Fibroblast of mammary gland (primary cell): ENCODE measurements around the gene PRAMEF8.
"Not testable (repeated sequence)": the region's sequence is repeated elsewhere in the genome, so short reads cannot be mapped to it uniquely, and the experiment has no call there.

Source experiments
- DNase-seq: peaks from one replicate; pipeline ENCODE4 v3.0.0-alpha.2; 2010; ENCODE audit warnings: low read depth
- H3K4me3 ChIP-seq: 2 replicates; pipeline ENCODE4 v1.5.1; 2011; ENCODE audit warnings: low read depth, mild to moderate bottlenecking, low read length, moderate library complexity; ENCODE audit not compliant: control insufficient read depth

The PRAMEF8 gene

DNA sequence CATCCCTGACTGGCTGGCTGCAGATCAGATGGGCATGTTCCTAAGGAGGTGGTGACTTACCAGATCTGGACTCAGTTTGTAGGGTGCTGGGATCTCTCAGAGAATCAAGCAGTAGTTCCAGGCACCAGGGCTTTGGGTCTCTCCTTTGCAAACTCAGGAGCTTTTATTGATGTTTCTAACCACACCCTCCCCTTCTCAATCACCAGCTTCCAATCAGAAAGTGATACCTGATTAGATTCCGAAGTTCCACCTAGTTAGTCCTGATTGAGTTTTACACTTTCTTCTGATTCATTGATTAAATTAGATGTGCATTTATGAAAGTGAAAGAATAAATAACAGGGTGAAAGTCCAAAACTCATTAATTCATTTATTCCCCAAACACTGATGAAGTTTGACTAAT is at the start of gene PRAMEF8:
PRAMEF8 (minus strand) TSS at position 101 of the 400 bp plus-strand sequence. CDS start 1,046 bp downstream, outside the sequence.
- H3K4me3 ChIP-seq = not testable (repeated sequence)

DNA sequence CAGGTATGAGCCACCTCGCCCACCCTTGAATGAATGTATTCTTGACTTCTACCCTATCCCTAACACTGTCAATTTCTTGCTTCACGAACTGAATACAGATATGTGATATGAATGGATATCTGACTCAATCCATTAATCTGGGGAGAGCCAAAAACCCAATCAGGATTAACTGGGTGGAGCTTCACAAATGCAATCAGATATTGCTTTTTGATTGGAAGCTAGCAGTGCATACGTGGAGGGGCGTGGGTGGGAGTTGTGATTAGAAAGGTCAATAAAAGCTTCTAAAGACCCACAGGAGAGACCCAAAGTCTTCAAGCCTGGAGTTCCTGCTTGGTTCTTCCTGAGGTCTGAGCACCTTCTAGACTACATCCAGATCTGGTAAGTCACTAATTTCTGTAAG is 30.3 kb upstream of the PRAMEF8 start, which contains the start of gene PRAMEF15:
PRAMEF15 (plus strand) TSS at position 301 of the 400 bp plus-strand sequence. CDS start 2,827 bp downstream, outside the sequence.
- DNase-seq, H3K4me3 ChIP-seq: not testable (repeated sequence)

More for the DNA sequence above, at the start of gene PRAMEF8:
- not testable (repeated sequence) for DNase-seq

DNA sequence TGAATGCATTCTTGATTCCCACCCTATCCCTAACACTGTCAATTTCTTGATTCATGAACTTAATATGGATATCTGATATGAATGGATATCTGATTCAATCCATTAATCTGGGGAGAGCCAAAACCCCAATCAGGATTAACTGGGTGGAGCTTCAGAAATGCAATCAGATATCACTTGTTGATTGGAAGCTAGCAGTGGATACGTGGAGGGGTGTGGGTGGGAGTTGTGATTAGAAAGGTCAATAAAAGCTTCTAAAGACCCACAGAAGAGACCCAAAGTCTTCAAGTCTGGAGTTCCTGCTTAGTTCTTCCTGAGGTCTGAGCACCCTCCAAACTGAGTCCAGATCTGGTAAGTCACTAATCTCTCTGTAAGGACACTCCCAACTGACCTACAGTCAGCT is 18.3 kb upstream of the PRAMEF8 start, which contains the start of gene PRAMEF33:
PRAMEF33 (plus strand) TSS at position 301 of the 400 bp plus-strand sequence. CDS start 2,416 bp downstream, outside the sequence.
- H3K4me3 ChIP-seq, DNase-seq: not testable (repeated sequence)

DNA sequence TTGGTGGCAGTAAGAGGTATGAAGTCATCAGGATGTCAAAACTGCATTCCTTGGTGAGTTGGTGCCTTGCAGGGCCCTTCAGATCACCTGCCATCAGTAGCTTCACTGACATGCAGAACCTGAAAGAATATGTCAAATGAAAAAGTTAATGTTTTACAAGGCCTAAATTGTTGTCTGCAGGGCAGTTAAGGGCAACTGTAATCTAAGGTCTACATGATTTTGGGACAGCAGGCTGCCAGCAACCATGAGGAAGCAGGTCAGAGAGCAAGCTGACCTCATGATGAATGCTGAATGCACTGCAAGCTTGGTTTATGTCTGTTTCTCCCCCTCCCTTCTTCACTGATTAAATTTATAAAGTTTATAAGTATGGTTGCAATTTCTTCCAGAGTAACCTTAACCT is 17.3 kb upstream of the PRAMEF8 start:
- not testable (repeated sequence) for H3K4me3 ChIP-seq, DNase-seq

DNA sequence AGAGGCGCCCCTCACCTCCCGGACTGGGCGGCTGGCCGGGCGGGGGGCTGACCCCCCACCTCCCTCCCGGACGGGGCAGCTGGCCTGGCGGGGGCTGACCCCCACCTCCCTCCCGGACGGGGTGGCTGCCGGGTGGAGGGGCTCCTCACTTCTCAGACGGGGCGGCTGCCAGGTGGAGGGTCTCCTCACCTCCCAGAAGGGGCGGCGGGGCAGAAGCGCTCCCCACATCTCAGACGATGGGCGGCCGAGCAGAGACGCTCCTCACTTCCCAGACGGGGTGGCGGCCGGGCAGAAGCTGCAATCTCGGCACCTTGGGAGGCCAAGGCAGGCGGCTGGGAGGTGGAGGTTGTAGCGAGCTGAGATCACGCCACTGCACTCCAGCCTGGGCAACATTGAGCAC is 13.8 kb upstream of the PRAMEF8 start:
- not testable (repeated sequence) for H3K4me3 ChIP-seq, DNase-seq

DNA sequence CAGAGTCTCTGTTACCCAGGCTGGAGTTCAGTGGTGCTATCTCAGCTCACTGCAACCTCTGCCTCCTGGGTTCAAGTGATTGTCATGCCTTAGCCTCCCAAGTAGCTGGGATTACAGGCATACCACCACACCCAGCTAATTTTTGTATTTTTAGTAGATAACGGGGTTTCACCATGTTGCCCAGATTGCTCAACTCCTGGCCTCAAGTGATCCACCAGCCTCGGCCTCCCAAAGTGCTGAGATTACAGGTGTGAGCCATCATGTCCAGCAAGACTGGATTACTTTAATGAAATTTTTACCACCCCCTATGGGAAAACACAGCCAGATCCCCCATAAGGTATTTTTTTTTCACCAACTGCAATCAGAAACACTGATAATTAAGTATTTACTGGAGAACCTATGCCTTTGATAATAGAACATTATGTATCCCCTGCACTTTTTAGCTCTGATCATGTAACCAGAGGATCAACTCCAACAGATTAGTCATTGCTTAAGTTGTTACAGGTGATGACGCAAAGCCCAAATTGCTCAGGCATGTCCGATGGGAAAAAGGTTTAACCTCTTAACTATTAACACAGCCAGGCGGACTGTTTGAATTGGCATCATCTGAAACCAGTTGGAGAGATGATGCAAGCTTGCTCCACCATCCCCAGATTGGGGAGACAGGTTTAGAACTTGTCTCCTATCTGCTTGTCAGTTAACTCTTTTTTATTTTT is 12.4 kb upstream of the PRAMEF8 start:
- not testable (repeated sequence) for DNase-seq, H3K4me3 ChIP-seq

DNA sequence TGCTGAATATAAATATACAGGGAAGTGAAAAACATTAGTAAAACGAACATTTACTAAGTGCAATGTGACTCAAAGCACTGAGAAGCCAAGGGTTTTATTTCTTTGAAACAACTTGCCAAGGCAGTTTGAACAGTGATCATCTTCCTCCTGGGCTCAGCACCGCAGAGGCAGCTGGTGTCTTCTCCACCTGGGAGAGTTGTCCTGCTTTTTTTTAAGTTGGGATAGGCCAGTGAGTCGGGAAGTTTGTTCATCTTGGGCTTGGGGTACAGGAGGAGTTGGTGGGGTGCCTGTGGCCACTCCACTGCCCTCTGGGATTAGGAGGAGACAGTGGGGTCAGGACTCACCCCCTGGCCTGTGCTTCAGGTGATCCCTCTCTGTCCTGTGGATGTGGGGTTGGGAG is 4.1 kb upstream of the PRAMEF8 start:
- DNase-seq = not testable (repeated sequence)

DNA sequence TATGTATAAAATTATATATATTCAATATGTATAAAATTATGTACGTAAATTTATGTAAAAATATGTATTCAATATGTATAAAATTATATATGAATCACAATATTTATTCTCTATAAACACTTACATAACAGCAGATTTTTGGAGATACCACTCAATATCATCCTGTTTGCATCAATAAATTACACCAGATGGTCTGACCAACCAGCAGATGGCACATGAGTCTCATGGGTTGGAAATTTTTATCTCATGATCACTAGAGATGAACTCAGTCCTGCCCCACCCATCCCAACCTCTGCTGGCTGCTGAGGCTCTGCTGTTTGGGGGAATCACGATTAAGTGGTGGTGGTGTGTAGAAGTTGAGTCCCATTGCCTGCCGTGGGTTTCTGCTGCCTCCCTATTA is 5.3 kb downstream of the PRAMEF8 start:
- not testable (repeated sequence) for DNase-seq, H3K4me3 ChIP-seq

More for the DNA sequence above, 4.1 kb upstream of the PRAMEF8 start:
- H3K4me3 ChIP-seq = not testable (repeated sequence)

DNA sequence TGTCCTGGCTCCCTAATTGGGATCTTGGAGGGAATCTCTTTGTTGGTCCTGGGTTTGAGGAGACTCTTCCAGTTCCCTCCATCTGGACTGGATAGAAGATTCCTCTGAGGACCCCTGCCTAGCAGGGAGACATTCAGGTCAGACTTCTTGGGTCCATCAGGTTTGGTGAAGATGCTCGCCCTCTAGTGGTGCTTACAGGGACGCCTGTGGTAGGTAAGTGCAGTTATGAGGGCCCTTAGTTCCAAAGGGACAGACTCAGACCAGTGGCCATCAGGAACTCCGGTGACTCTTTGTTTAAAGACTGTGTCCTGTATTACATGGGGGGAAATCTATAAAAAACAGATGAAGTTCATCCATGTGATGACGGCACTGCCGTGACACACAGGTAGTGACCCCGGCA is 7.9 kb downstream of the PRAMEF8 start:
- H3K4me3 ChIP-seq, DNase-seq: not testable (repeated sequence)

DNA sequence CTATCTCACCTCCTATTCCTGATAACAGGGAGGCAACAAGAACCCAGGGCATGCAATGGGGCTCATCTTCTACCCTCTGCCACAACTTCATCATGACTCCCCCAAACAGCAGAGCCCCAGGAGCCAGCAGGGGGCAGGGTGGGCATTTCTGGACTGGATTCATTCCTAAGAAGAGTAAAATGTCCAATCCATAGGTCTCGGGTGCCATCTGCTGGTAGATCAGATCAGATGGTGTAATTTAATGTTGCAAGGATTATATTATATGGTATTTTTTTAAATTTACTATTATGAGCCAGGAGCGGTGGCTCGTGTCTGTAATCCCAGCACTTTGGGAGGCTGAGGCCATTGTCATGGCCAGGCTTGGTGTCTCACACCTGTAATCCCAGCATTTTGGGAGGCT is 19.8 kb downstream of the PRAMEF8 start:
- DNase-seq, H3K4me3 ChIP-seq: not testable (repeated sequence)

DNA sequence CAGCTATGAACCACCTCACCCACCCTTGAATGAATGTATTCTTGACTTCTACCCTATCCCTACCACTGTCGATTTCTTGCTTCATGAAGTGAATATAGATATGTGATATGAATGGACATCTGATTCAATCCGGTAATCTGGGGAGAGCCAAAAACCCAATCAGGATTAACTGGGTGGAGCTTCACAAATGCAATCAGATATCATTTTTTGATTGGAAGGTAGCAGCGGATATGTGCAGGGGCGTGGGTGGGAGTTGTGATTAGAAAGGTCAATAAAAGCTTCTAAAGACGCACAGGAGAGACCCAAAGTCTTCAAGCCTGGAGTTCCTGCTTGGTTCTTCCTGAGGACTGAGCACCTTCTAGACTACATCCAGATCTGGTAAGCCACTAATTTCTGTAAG is 31.0 kb downstream of the PRAMEF8 start, which contains the start of gene PRAMEF5:
PRAMEF5 (plus strand) TSS at position 301 of the 400 bp plus-strand sequence. CDS start 5,071 bp downstream, outside the sequence.
- not testable (repeated sequence) for DNase-seq, H3K4me3 ChIP-seq

DNA sequence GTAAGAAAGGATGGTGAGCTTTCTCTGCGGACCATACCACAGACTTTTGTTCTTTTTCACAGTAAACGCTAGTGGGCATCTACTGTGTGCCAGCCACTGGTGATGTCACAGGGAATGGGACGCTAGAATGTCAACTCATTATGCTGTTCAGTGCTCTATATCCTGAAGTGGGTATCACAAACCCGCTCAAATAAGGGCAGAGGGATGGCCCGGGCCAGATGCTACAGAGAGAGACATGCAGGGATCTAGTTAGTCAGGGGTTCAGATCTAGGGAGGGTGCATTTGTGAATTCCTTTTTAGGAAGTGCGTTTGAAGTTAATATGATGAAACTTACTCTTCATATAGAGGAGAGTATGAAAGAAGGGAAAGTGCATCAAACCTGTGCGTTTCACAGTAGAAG is 37.8 kb downstream of the PRAMEF8 start:
- not testable (repeated sequence) for H3K4me3 ChIP-seq, DNase-seq

DNA sequence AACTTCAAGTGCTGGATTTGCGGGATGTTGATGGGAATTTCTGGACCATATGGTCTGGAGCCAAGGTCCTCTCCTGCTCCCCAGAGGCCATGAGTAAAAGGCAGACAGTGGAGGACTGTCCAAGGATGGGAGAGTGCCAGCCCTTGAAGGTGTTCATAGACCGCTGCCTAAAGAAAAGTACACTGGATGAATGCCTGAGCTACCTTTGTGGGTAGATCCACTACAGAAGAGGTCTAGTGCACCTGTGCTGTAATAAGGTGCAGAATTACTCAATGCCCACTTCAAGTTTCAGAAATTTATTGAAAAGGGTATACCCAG is 38.4 kb downstream of the PRAMEF8 start:
- H3K4me3 ChIP-seq, DNase-seq: not testable (repeated sequence)

DNA sequence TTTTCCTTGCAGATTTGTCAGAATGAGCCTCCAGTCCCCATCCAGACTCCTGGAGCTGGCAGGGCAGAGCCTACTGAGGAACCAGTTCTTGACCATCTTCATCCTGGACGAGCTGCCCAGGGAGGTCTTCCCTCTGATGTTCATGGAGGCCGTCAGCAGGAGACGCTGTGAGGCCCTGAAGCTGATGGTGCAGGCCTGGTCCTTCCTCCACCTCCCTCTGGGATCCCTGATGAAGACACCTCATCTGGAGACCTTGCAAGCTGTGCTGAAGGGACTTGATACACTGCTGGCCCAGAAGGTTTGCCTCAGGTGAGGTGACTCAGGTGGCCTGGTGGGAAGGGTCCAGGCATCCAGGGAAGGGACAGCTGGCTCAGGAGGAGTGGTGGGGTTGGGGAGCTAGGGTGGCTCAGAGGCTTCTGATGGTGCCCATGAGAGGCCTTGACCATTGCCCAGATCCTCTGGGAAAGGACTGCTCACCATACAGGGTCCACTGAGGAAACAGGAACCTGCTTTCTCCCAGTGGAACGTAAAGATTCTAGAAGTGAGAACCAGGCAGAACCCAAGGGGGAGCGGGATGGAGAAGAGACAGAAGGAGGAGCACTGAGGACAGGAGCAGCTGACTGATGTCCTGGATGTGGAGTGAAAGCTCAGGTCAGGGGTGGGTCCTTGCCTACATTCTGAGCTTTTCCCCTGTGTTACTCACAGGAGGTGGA is 38.9 kb downstream of the PRAMEF8 start:
- DNase-seq = not testable (repeated sequence)

DNA sequence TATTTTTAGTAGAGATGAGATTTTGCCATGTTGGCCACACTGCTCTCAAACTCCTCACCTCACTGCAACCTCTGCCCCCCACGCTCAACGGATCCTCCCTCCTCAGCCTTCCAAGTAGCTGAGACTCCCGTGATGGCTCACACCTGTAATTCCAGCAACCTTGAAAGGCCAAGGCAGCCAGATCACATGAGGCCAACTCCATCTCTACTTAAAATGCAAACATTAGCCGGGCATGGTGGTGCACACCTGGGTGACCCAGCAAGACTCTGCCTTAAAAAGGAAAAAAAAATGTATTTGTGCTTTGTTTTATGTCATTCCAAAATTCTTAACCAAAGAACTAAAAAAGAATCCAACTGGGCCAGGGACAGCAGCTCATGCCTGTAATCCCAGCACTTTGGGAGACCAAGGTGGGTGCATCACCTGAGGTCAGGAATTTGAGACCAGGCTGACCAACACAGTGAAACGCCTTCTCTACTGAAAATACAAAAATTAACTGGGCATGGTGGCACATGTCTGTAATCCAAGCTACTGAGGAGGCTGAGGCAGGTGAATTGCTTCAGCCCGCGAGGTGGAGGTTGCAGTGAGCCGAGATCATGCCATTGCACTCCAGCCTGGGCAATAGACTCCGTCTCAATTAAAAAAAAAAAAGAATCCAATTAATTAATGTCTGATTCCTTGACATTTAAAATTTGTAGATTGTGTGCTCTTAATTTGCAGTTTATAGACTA is 41.2 kb downstream of the PRAMEF8 start:
- not testable (repeated sequence) for DNase-seq, H3K4me3 ChIP-seq

More for the DNA sequence above, 38.9 kb downstream of the PRAMEF8 start:
- H3K4me3 ChIP-seq = not testable (repeated sequence)

DNA sequence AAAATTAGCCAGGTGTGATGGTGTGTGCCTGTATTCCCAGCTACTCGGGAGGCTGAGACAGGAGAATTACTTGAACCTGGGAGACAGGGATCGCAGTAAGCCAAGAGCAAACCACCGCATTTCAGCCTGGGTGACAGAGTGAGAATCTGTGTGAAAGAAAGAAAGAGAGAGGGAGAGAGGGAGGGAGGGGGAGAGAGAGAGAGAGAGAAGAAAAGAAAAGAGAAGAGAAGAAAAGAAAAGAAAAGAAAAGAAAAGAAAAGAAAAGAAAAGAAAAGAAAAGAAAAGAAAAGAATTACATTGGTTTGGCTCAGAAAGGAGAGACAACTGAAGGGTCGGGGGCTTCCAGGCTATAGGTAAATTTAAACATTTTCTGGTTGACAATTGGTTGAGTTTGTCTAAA is 45.3 kb downstream of the PRAMEF8 start:
- not testable (repeated sequence) for DNase-seq, H3K4me3 ChIP-seq

DNA sequence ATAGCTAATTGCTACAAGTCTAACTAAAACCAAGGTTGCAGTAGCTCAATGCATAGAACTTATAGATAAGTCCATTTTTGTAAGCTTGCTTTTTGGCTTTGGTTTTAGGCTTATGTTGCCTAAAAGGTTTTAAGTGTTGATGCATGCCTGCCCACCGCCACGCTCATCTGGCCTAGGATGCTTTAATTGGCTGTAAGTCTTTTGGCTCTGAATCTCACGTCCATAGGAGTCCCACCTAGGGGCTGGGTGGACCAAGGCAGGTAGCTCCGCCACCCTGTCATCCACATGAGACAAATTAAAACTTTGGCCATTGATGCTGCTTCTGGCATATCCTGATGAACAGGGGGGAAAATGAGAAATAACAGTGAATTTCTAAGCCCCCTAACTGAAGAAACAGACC is 47.4 kb downstream of the PRAMEF8 start:
- not testable (repeated sequence) for DNase-seq, H3K4me3 ChIP-seq

DNA sequence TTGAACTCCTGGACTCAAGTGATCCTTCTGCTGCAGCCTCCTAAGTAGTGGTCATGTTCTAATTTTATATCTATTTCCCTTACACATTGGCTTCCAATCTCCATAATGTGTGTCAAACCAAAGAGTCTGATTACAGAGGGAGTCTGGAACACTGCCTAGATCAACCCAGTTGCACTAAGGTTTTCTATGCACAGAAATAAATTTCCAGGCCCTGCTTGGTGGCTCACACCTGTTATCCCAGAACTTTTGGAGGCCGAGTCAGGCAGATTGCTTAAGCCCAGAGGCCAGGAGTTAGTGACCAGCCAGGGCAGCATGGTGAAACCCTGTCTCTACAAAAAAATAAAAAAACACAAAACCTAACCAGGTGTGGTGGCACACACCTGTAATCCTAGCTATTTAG is 50.9 kb downstream of the PRAMEF8 start:
- not testable (repeated sequence) for H3K4me3 ChIP-seq, DNase-seq

DNA sequence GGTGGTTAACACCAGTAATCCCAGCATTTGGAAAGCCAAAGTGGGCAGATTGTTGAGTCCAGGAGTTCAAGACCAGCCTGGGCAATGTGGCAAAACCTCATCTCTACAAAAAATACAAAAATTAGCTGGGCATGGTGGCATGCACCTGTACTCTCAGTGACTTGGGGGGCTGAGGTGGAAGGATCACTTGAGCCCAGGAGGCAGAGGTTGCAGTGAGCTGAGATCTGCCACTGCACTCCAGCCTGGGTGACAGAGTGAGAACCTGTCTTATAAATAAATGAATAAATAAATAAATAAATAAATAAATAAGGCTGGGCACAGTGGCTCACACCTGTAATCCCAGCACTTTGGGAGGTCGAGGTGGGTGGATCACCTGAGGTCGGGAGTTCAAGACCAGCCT is 52.9 kb downstream of the PRAMEF8 start:
- H3K4me3 ChIP-seq, DNase-seq: not testable (repeated sequence)
